A549 (cell line): Measurements from ENCODE around the gene CUEDC2. TPM values are rescaled to one million over a fixed set of nuclear protein-coding genes. Genes with fewer than 3 reads are reported as not detected.

ENCODE experiments used
- ATAC-seq, 2 experiments: fragments of 200-7000 bp in 1 of 2; fragments of >200 bp in 1 of 2; cut with Nextera tagmentation in 1 of 2; cut with Tn5 transposase in 1 of 2; 3 replicates each; pipeline versions ENCODE4 v1.8.0 to v1.9.1; 2018 to 2020; ENCODE audit warnings: mild to moderate bottlenecking in 1 of 2, moderate library complexity in 1 of 2
- CTCF ChIA-PET: fragments of 300-600 bp; sonication (Branson Sonifier 250); formaldehyde crosslinking; extraction: SDS; loops from one replicate; lab custom pipeline; 2021; ENCODE audit warnings: antibody characterized with exemption, inconsistent platforms; lab: Yijun Ruan, JAX
- POLR2A ChIA-PET: fragments of 350-600 bp; formaldehyde crosslinking; extraction: SDS; loops from one replicate; lab custom pipeline; 2021; ENCODE audit warnings: antibody characterized with exemption, inconsistent platforms; lab: Yijun Ruan, JAX
- DNase-seq, 2 experiments: peaks; one replicate each; pipeline versions ENCODE4 v3.0.0 to v3.0.0-alpha.2; 2011 to 2016; ENCODE audit warnings: low read depth in 1 of 2, low spot score in 1 of 2
- FAIRE-seq: peaks from 2 replicates; lab custom pipeline; 2011; peaks lifted over from hg19 to GRCh38; lab: Jason Lieb, UNC
- H3K27ac ChIP-seq, 2 experiments: fragments of >200 bp; sonication (Bioruptor Twin); formaldehyde crosslinking; 3 replicates each; pipeline ENCODE4 v1.5.1; 2016 to 2017
- H3K4me1 ChIP-seq: fragments of >200 bp; sonication (Bioruptor Twin); formaldehyde crosslinking; 3 replicates; pipeline ENCODE4 v1.6.1; 2016
- H3K4me2 ChIP-seq: fragments of >200 bp; sonication (Bioruptor Twin); formaldehyde crosslinking; 3 replicates; pipeline ENCODE4 v1.6.1; 2016
- H3K4me3 ChIP-seq: fragments of >200 bp; sonication (Bioruptor Twin); formaldehyde crosslinking; 3 replicates; pipeline ENCODE4 v1.5.1; 2016
- H3K9me3 ChIP-seq: fragments of >200 bp; sonication (Bioruptor Twin); formaldehyde crosslinking; 3 replicates; pipeline ENCODE4 v1.6.1; 2016
- BCL3 ChIP-seq: fragments of >200 bp; sonication (Bioruptor Twin); formaldehyde crosslinking; IDR thresholded peaks from 3 replicates; pipeline ENCODE4 v1.6.1; 2016
- BHLHE40 ChIP-seq: IDR thresholded peaks from 2 replicates; pipeline ENCODE4 v1.6.1; 2012; ENCODE audit warnings: low read depth, low read length, inconsistent platforms
- CBX2 ChIP-seq: fragments of 200-600 bp; sonication (generic); IDR thresholded peaks from 2 replicates; pipeline ENCODE4 v1.6.1; 2016; ENCODE audit warnings: low read depth, mild to moderate bottlenecking, borderline replicate concordance
- ESRRA ChIP-seq: fragments of 150-350 bp; IDR thresholded peaks from 2 replicates; pipeline ENCODE4 v1.6.1; 2014; ENCODE audit warnings: mild to moderate bottlenecking, low read length, borderline replicate concordance
- FOSB ChIP-seq: fragments of 250-450 bp; sonication (Bioruptor Pico); IDR thresholded peaks from 2 replicates; pipeline ENCODE4 v1.5.0; 2020; ENCODE audit warnings: mild to moderate bottlenecking, moderate library complexity
- GATA3 ChIP-seq: IDR thresholded peaks from 2 replicates; pipeline ENCODE4 v1.6.1; 2012; ENCODE audit warnings: borderline replicate concordance
- HOXB13 ChIP-seq: fragments of 250-450 bp; sonication (Bioruptor Pico); IDR thresholded peaks from 2 replicates; pipeline ENCODE4 v1.5.0; 2020; ENCODE audit warnings: low read depth, mild to moderate bottlenecking, moderate library complexity
- PBX3 ChIP-seq: IDR thresholded peaks from 2 replicates; pipeline ENCODE4 v1.6.1; 2012
- PHF8 ChIP-seq: fragments of 200-600 bp; sonication (generic); IDR thresholded peaks from 2 replicates; pipeline ENCODE4 v1.6.1; 2016; ENCODE audit warnings: low read depth, mild to moderate bottlenecking, antibody characterized with exemption, moderate library complexity, borderline replicate concordance
- POLR2A ChIP-seq: IDR thresholded peaks from 2 replicates; pipeline ENCODE4 v1.6.1; 2012; ENCODE audit warnings: mild to moderate bottlenecking, low read length
- RARB ChIP-seq: fragments of 250-450 bp; sonication (Bioruptor Pico); IDR thresholded peaks from 2 replicates; pipeline ENCODE4 v1.8.0; 2021; ENCODE audit warnings: mild to moderate bottlenecking, moderate library complexity
- RCOR1 ChIP-seq: fragments of 150-350 bp; IDR thresholded peaks from 2 replicates; pipeline ENCODE4 v1.6.1; 2014; ENCODE audit warnings: antibody characterized with exemption, low read length, low read depth
- RFX5 ChIP-seq: fragments of 450-650 bp; IDR thresholded peaks from 2 replicates; pipeline ENCODE4 v1.7.1; 2014; ENCODE audit warnings: antibody characterized with exemption, mild to moderate bottlenecking, moderate library complexity
- RNF2 ChIP-seq: fragments of 200-600 bp; sonication (generic); IDR thresholded peaks from 2 replicates; pipeline ENCODE4 v1.6.1; 2016; ENCODE audit warnings: low read depth, mild to moderate bottlenecking, antibody characterized with exemption, moderate library complexity, borderline replicate concordance
- SREBF2 ChIP-seq: fragments of 450-650 bp; IDR thresholded peaks from 2 replicates; pipeline ENCODE4 v1.6.1; 2014; ENCODE audit warnings: mild to moderate bottlenecking, moderate library complexity
- ZNF302 ChIP-seq: fragments of 250-450 bp; sonication (Bioruptor Pico); IDR thresholded peaks from 2 replicates; pipeline ENCODE4 v1.9.0; 2021; ENCODE audit warnings: inconsistent platforms, mild to moderate bottlenecking, moderate library complexity
- WGBS: methylation state at CpG from one replicate; pipeline ENCODE4 v1.1.6; 2017; ENCODE audit errors: missing lambda C conversion rate; 5-methylcytosine and 5-hydroxymethylcytosine counted together
- polyA plus RNA-seq, 4 experiments: library from polyadenylated mRNA; depleted of rRNA in 3 of 4; stranded (reverse); fragments of >200 nt; fragmentation: RNase III in 1 of 4; extraction: RNeasy Plus Mini Kit Qiagen cat#74134 plus additional on column Dnase treatment in 1 of 4; gene quantifications; 2 replicates in 3 of 4; 3 replicates in 1 of 4; pipeline ENCODE4 v1.2.3, GENCODE V29; 2011 to 2017
- TF ChIP-seq, protein P1 (sequence below): fragments of 250-450 bp; sonication (Bioruptor Pico); IDR thresholded peaks from 2 replicates; pipeline ENCODE4 v1.5.0; 2021; ENCODE audit warnings: mild to moderate bottlenecking, moderate library complexity, borderline replicate concordance
- TF ChIP-seq, protein P2 (sequence below): fragments of 150-350 bp; IDR thresholded peaks from 2 replicates; pipeline ENCODE4 v1.6.1; 2014; ENCODE audit warnings: low read depth, mild to moderate bottlenecking, low read length

Gene CUEDC2
- polyA plus RNA-seq, 2 of the 4 experiments (the other 2 are of a cell fraction), result 43.7 to 67.4 TPM

GRCh38 chr10:102470579-102471546 is 38.5 kb upstream of the CUEDC2 start:
- ChIA-PET CTCF (interaction anchor here (0.8 to 5.2 kb wide), 6 partner anchors 8 to 240 kb away, joined by 3 to 40 read pairs (median 8); partner anchors contain the start of gene C10orf95), POLR2A (no interaction called here)
- H3K4me3 ChIP-seq, result no peak overlapping the region
- no peak for DNase-seq
- TF ChIP-seq RCOR1 (no peak), ZNF302 (CRISPR knock-in tag) (no peak), RARB (no peak)
- TF ChIP-seq, protein P1, sequence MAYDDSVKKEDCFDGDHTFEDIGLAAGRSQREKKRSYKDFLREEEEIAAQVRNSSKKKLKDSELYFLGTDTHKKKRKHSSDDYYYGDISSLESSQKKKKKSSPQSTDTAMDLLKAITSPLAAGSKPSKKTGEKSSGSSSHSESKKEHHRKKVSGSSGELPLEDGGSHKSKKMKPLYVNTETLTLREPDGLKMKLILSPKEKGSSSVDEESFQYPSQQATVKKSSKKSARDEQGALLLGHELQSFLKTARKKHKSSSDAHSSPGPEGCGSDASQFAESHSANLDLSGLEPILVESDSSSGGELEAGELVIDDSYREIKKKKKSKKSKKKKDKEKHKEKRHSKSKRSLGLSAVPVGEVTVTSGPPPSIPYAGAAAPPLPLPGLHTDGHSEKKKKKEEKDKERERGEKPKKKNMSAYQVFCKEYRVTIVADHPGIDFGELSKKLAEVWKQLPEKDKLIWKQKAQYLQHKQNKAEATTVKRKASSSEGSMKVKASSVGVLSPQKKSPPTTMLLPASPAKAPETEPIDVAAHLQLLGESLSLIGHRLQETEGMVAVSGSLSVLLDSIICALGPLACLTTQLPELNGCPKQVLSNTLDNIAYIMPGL (CRISPR knock-in tag), result no peak
- no peaks in the 10 kb centered on the region for H3K9me3 ChIP-seq
- H3K4me2 ChIP-seq, result no peak overlapping the region
- no peak for FAIRE-seq
- ATAC-seq, result no peak
- WGBS, result 90% methylated on average over 34 of the region's 36 CpGs
- H3K27ac ChIP-seq, result no peak overlapping the region
- H3K4me1 ChIP-seq, result no peaks in the 10 kb centered on the region

DNA sequence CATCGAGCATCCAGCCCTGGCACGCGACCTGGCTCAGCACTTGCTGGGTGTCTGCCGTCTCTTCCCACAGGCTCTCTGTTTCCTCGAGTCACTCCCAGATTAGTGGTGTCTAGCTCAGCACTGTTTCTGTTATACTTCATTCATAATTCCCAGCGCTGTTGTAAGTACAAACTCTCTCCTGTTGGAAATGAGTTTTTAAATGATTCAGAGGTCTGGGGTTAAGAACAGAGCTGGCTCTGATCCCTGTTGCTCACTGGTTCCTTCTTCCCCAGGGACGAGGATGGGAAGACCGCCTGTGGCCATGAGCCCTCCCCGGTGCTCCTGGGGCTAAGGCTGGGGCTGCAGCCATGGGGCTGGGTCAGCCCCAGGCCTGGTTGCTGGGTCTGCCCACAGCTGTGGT is 36.3 kb upstream of the CUEDC2 start:
- Histone ChIP-seq H3K27ac (no peak overlapping the region), H3K4me1 (no peaks in the 10 kb centered on the region), H3K9me3 (no peaks in the 10 kb centered on the region), H3K4me2 (no peak overlapping the region), H3K4me3 (no peak overlapping the region)
- TF ChIP-seq CBX2, result no peak
- TF ChIP-seq HOXB13, result no peak
- no peak for TF ChIP-seq PHF8
- no peak for TF ChIP-seq PBX3
- no peak for TF ChIP-seq FOSB
- TF ChIP-seq POLR2A, result no peak
- TF ChIP-seq GATA3, result no peak
- no peak for TF ChIP-seq RNF2
- TF ChIP-seq BHLHE40, result no peak
- TF ChIP-seq SREBF2, result no peak
- TF ChIP-seq, protein P1 (CRISPR knock-in tag), result no peak
- TF ChIP-seq, protein P2, sequence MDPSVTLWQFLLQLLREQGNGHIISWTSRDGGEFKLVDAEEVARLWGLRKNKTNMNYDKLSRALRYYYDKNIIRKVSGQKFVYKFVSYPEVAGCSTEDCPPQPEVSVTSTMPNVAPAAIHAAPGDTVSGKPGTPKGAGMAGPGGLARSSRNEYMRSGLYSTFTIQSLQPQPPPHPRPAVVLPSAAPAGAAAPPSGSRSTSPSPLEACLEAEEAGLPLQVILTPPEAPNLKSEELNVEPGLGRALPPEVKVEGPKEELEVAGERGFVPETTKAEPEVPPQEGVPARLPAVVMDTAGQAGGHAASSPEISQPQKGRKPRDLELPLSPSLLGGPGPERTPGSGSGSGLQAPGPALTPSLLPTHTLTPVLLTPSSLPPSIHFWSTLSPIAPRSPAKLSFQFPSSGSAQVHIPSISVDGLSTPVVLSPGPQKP, result no peak
- TF ChIP-seq ESRRA, result no peak
- TF ChIP-seq RFX5, result no peak
- TF ChIP-seq BCL3, result no peak
- FAIRE-seq (no peak), ATAC-seq (no peak; a peak in 1 of 6 replicates), DNase-seq (no peak)
- CTCF ChIA-PET, result interaction anchor here (0.6 to 5.2 kb wide), 10 partner anchors 10 to 299 kb away, joined by 3 to 40 read pairs (median 4); partner anchors contain the start of genes ACTR1A and CUEDC2
- POLR2A ChIA-PET, result no interaction called here
- WGBS, result 92% methylated on average over 8 of the region's 9 CpGs
